WTC11 (cell line): ENCODE data around the gene NUP93.

ENCODE experiments used
- CTCF ChIP-seq: fragments of 200-600 bp; IDR thresholded peaks from 2 replicates; pipeline ENCODE4 v1.8.0; 2022; ENCODE audit warnings: antibody characterized with exemption
- E2F1 ChIP-seq: sonication (generic); formaldehyde crosslinking; IDR thresholded peaks from 2 replicates; pipeline ENCODE4 v1.8.0; 2022; ENCODE audit warnings: mild to moderate bottlenecking, missing genetic modification reagents
- ELF4 ChIP-seq: sonication (generic); formaldehyde crosslinking; IDR thresholded peaks from 2 replicates; pipeline ENCODE4 v1.8.1; 2022; ENCODE audit warnings: low read depth, mild to moderate bottlenecking, moderate library complexity, missing genetic modification reagents
- FOXK1 ChIP-seq: sonication (generic); formaldehyde crosslinking; IDR thresholded peaks from 2 replicates; pipeline ENCODE4 v1.8.0; 2022; ENCODE audit warnings: mild to moderate bottlenecking, moderate library complexity, missing genetic modification reagents
- FOXP1 ChIP-seq: sonication (generic); formaldehyde crosslinking; IDR thresholded peaks from 2 replicates; pipeline ENCODE4 v1.8.0; 2022; ENCODE audit warnings: missing genetic modification reagents, mild to moderate bottlenecking, moderate library complexity, borderline replicate concordance
- JUN ChIP-seq: sonication (generic); formaldehyde crosslinking; IDR thresholded peaks from 2 replicates; pipeline ENCODE4 v1.8.0; 2023; ENCODE audit warnings: mild to moderate bottlenecking, missing genetic modification reagents
- ZNF263 ChIP-seq: sonication (generic); formaldehyde crosslinking; IDR thresholded peaks from 2 replicates; pipeline ENCODE4 v1.8.1; 2022; ENCODE audit warnings: low read depth, mild to moderate bottlenecking, moderate library complexity, missing genetic modification reagents
- TF ChIP-seq, protein P1 (sequence below): sonication (generic); formaldehyde crosslinking; IDR thresholded peaks from 2 replicates; pipeline ENCODE4 v1.8.1; 2023; ENCODE audit warnings: mild to moderate bottlenecking, missing genetic modification reagents, borderline replicate concordance
- TF ChIP-seq, protein P2 (sequence below): sonication (generic); formaldehyde crosslinking; IDR thresholded peaks from 2 replicates; pipeline ENCODE4 v1.8.1; 2022; ENCODE audit warnings: low read depth, missing genetic modification reagents, borderline replicate concordance
- TF ChIP-seq, protein P3 (sequence below): fragments of 250-450 bp; sonication (Bioruptor Pico); IDR thresholded peaks from 2 replicates; pipeline ENCODE4 v1.8.0; 2021; ENCODE audit warnings: mild to moderate bottlenecking
- TF ChIP-seq, protein P4 (sequence below): sonication (generic); formaldehyde crosslinking; conservative IDR thresholded peaks from 2 replicates; pipeline ENCODE4 v1.8.1; 2022; ENCODE audit warnings: mild to moderate bottlenecking, missing genetic modification reagents

DNA sequence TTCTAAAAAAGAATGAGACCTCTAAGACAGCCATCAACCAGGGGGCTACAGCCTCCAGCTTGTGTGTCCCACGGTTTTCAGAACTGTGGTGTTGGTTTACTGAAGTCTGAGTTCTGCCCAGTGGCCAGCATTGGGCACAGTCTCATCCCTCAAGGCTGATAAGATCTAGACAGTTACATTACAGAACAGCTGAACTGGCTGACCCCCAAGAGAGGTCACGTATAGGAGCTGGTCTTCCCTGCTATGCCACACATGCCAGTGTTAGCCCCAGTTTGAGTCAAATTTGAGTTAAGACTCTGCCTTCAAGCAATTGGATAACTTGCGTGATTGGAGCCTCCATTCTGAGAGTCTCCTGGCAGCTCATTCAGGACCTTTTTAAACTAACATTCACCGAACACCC, 14.8 kb upstream of the NUP93 start:
- TF ChIP-seq CTCF, result no peak
- TF ChIP-seq, protein P1, sequence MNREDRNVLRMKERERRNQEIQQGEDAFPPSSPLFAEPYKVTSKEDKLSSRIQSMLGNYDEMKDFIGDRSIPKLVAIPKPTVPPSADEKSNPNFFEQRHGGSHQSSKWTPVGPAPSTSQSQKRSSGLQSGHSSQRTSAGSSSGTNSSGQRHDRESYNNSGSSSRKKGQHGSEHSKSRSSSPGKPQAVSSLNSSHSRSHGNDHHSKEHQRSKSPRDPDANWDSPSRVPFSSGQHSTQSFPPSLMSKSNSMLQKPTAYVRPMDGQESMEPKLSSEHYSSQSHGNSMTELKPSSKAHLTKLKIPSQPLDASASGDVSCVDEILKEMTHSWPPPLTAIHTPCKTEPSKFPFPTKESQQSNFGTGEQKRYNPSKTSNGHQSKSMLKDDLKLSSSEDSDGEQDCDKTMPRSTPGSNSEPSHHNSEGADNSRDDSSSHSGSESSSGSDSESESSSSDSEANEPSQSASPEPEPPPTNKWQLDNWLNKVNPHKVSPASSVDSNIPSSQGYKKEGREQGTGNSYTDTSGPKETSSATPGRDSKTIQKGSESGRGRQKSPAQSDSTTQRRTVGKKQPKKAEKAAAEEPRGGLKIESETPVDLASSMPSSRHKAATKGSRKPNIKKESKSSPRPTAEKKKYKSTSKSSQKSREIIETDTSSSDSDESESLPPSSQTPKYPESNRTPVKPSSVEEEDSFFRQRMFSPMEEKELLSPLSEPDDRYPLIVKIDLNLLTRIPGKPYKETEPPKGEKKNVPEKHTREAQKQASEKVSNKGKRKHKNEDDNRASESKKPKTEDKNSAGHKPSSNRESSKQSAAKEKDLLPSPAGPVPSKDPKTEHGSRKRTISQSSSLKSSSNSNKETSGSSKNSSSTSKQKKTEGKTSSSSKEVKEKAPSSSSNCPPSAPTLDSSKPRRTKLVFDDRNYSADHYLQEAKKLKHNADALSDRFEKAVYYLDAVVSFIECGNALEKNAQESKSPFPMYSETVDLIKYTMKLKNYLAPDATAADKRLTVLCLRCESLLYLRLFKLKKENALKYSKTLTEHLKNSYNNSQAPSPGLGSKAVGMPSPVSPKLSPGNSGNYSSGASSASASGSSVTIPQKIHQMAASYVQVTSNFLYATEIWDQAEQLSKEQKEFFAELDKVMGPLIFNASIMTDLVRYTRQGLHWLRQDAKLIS (CRISPR knock-in tag), result no peak
- TF ChIP-seq, protein P2, sequence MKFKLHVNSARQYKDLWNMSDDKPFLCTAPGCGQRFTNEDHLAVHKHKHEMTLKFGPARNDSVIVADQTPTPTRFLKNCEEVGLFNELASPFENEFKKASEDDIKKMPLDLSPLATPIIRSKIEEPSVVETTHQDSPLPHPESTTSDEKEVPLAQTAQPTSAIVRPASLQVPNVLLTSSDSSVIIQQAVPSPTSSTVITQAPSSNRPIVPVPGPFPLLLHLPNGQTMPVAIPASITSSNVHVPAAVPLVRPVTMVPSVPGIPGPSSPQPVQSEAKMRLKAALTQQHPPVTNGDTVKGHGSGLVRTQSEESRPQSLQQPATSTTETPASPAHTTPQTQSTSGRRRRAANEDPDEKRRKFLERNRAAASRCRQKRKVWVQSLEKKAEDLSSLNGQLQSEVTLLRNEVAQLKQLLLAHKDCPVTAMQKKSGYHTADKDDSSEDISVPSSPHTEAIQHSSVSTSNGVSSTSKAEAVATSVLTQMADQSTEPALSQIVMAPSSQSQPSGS, result no peak
- no peak for TF ChIP-seq ZNF263 (CRISPR knock-in tag)
- TF ChIP-seq, protein P3, sequence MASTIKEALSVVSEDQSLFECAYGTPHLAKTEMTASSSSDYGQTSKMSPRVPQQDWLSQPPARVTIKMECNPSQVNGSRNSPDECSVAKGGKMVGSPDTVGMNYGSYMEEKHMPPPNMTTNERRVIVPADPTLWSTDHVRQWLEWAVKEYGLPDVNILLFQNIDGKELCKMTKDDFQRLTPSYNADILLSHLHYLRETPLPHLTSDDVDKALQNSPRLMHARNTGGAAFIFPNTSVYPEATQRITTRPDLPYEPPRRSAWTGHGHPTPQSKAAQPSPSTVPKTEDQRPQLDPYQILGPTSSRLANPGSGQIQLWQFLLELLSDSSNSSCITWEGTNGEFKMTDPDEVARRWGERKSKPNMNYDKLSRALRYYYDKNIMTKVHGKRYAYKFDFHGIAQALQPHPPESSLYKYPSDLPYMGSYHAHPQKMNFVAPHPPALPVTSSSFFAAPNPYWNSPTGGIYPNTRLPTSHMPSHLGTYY (CRISPR knock-in tag), result no peak
- no peak for TF ChIP-seq ELF4 (CRISPR knock-in tag)
- TF ChIP-seq E2F1 (CRISPR knock-in tag), result no peak
- no peak for TF ChIP-seq FOXK1 (CRISPR knock-in tag)
- TF ChIP-seq FOXP1, result no peak
- no peak for TF ChIP-seq JUN
- TF ChIP-seq, protein P4, sequence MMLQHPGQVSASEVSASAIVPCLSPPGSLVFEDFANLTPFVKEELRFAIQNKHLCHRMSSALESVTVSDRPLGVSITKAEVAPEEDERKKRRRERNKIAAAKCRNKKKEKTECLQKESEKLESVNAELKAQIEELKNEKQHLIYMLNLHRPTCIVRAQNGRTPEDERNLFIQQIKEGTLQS (CRISPR knock-in tag), result no peak
